ENCODE data around the gene NT5C3A. TPM values are rescaled to one million over a fixed set of nuclear protein-coding genes. Genes with fewer than 3 reads are reported as not detected.

Gene NT5C3A
- total and polyA plus RNA-seq, 8 donors: 1.2 to 98.0 (median 20.4) TPM

DNA sequence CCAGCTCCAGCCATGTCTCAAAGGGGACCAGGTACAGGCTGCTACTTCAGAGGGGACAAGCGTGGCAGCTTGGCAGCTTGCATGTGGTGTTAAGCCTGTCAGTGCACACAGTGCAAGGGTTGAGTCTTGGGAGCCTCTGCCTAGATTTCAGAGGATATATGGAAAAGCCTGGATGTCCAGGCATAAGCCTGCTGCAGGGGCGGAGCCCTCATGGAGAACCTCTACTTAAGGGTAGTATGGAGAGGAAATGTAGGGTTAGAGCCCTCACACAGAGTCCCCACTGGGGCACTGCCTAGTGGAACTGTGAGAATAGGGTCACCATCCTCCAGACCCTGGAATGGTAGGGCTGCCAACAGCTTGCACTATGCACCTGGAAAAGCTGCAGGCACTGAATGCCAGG is 7.7 kb upstream of the NT5C3A start:
- no peak for DNase-seq
- WGBS, 5 donors: 83 to 98% (median 96%) methylated on average over 2 of the region's 2 CpGs
- TF ChIP-seq POLR2A (IDR thresholded peaks at IDR 0.05): no peak
- TF ChIP-seq, protein P1, sequence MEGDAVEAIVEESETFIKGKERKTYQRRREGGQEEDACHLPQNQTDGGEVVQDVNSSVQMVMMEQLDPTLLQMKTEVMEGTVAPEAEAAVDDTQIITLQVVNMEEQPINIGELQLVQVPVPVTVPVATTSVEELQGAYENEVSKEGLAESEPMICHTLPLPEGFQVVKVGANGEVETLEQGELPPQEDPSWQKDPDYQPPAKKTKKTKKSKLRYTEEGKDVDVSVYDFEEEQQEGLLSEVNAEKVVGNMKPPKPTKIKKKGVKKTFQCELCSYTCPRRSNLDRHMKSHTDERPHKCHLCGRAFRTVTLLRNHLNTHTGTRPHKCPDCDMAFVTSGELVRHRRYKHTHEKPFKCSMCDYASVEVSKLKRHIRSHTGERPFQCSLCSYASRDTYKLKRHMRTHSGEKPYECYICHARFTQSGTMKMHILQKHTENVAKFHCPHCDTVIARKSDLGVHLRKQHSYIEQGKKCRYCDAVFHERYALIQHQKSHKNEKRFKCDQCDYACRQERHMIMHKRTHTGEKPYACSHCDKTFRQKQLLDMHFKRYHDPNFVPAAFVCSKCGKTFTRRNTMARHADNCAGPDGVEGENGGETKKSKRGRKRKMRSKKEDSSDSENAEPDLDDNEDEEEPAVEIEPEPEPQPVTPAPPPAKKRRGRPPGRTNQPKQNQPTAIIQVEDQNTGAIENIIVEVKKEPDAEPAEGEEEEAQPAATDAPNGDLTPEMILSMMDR (IDR thresholded peaks at IDR 0.05): no peak
- no peak for TF ChIP-seq EP300 (IDR thresholded peaks at IDR 0.05)
- no peak for TF ChIP-seq POLR2AphosphoS5 (IDR thresholded peaks at IDR 0.05)
- Histone ChIP-seq H3K4me1 (no peaks in the 10 kb centered on the region), H3K27ac (no peak overlapping the region), H3K27me3 (no peaks in the 10 kb centered on the region), H3K36me3 (no peaks in the 10 kb centered on the region), H3K4me3 (no peak overlapping the region), H3K9me3 (peaks cover 7 to 22% (median 15%) of the 10 kb centered on the region in 4 donors)
- intact Hi-C loops (cut with DNase I; ENCODE audit: low total_unique reads): no loop called here

DNA sequence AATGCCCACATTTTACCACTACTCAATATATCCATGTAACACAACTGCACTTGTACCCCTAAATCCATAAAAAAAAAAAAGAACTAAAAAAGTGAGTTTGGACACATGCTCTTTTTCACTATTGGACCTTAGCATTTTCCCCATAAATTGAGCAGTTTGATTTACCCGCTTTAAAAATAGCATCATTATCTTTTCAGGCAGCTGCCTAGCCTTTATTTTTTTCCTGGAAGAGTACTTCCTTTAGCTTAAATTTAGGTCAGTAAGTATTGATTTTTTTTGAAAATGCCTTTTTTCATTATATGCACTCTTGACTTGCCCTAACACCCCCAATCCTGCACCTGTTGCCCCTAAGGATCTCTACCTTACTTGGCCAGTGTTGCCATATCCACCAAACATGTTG is 5.3 kb upstream of the NT5C3A start:
- no peak overlapping the region for H3K4me3 ChIP-seq

GRCh38 chr7:33066771-33067170 is 4.2 kb upstream of the NT5C3A start:
- no peak for DNase-seq
- no peak overlapping the region for H3K4me3 ChIP-seq
- intact Hi-C loops (cut with DNase I; ENCODE audit: low total_unique reads): no loop called here
- no peak overlapping the region for H3K27ac ChIP-seq
- H3K36me3 ChIP-seq: no peaks in the 10 kb centered on the region
- TF ChIP-seq EP300 (IDR thresholded peaks at IDR 0.05): no peak
- TF ChIP-seq, protein P1 (IDR thresholded peaks at IDR 0.05): no peak
- no peak for TF ChIP-seq POLR2AphosphoS5 (IDR thresholded peaks at IDR 0.05)
- TF ChIP-seq POLR2A (IDR thresholded peaks at IDR 0.05): no peak
- peaks cover 3 to 10% (median 7%) of the 10 kb centered on the region in 4 donors for H3K4me1 ChIP-seq
- no peaks in the 10 kb centered on the region for H3K27me3 ChIP-seq
- WGBS, 5 donors: 60 to 100% (median 87%) methylated on average over 1 of the region's 1 CpG
- peaks cover 7 to 22% (median 15%) of the 10 kb centered on the region in 4 donors for H3K9me3 ChIP-seq

More for the DNA sequence above, 5.3 kb upstream of the NT5C3A start:
- Histone ChIP-seq H3K27me3 (no peaks in the 10 kb centered on the region), H3K27ac (no peak overlapping the region), H3K4me1 (peaks cover 3 to 8% (median 7%) of the 10 kb centered on the region in 4 donors), H3K9me3 (peaks cover 7 to 22% (median 15%) of the 10 kb centered on the region in 4 donors), H3K36me3 (no peaks in the 10 kb centered on the region)
- DNase-seq: no peak
- TF ChIP-seq POLR2AphosphoS5 (IDR thresholded peaks at IDR 0.05) (no peak), POLR2A (IDR thresholded peaks at IDR 0.05) (no peak), EP300 (IDR thresholded peaks at IDR 0.05) (no peak)
- TF ChIP-seq, protein P1 (IDR thresholded peaks at IDR 0.05): no peak
- WGBS, 5 donors: 83 to 95% (median 88%) methylated on average over 1 of the region's 1 CpG
- intact Hi-C loops (cut with DNase I; ENCODE audit: low total_unique reads): no loop called here

DNA sequence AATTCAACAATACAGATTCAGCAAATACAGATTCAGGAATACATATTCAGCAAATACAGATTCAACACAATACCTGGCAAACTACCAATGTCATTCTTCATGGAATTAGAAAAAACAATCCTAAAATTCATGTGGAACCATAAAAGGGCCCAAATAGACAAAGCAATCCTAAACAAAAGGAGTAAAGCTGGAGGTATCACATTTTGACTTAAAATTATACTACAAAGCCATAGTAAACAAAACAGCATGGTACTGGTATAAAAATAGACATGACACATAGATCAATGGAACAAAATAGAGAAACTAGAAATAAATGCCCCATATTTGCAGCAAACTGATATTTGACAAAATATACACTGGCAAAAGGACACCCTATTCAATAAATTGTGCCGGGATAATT is 3.4 kb upstream of the NT5C3A start:
- H3K4me1 ChIP-seq: peaks cover 5 to 18% (median 14%) of the 10 kb centered on the region in 4 donors
- TF ChIP-seq POLR2A (IDR thresholded peaks at IDR 0.05): no peak
- TF ChIP-seq, protein P1 (IDR thresholded peaks at IDR 0.05): no peak
- TF ChIP-seq EP300 (IDR thresholded peaks at IDR 0.05): no peak
- no peak for TF ChIP-seq POLR2AphosphoS5 (IDR thresholded peaks at IDR 0.05)
- no peak for DNase-seq
- H3K36me3 ChIP-seq: no peaks in the 10 kb centered on the region
- WGBS, 5 donors: 98 to 100% (median 100%) methylated on average over 1 of the region's 1 CpG
- H3K27ac ChIP-seq: no peak overlapping the region
- H3K4me3 ChIP-seq: no peak overlapping the region
- peaks cover 7 to 22% (median 14%) of the 10 kb centered on the region in 4 donors for H3K9me3 ChIP-seq
- no peaks in the 10 kb centered on the region for H3K27me3 ChIP-seq
- intact Hi-C loops (cut with DNase I; ENCODE audit: low total_unique reads): no loop called here

Measured in stomach (tissue), 9 donors.